ENCODE results near the gene KLHL1.
"Not testable (repeated sequence)": the region's sequence is repeated elsewhere in the genome, so short reads cannot be mapped to it uniquely, and the experiment has no call there.

Gene KLHL1, protein sequence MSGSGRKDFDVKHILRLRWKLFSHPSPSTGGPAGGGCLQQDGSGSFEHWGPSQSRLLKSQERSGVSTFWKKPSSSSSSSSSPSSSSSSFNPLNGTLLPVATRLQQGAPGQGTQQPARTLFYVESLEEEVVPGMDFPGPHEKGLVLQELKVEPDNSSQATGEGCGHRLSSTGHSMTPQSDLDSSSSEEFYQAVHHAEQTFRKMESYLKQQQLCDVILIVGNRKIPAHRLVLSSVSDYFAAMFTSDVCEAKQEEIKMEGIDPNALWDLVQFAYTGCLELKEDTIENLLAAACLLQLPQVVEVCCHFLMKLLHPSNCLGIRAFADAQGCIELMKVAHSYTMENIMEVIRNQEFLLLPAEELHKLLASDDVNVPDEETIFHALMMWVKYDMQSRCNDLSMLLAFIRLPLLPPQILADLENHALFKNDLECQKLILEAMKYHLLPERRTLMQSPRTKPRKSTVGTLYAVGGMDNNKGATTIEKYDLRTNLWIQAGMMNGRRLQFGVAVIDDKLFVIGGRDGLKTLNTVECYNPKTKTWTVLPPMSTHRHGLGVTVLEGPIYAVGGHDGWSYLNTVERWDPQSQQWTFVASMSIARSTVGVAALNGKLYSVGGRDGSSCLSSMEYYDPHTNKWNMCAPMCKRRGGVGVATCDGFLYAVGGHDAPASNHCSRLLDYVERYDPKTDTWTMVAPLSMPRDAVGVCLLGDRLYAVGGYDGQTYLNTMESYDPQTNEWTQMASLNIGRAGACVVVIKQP

GRCh38 chr13:70108356-70109105 is at the start of gene KLHL1:
Gene KLHL1 (minus strand): TSS chr13:70108452. CDS start chr13:70107699, 753 bp downstream.
- DNase-seq, result no peak

GRCh38 chr13:70142658-70143057 is 34.4 kb upstream of the KLHL1 start:
- DNase-seq, result not testable (repeated sequence)

GRCh38 chr13:70128098-70128497 is 19.8 kb upstream of the KLHL1 start:
- DNase-seq, result no peak

DNA sequence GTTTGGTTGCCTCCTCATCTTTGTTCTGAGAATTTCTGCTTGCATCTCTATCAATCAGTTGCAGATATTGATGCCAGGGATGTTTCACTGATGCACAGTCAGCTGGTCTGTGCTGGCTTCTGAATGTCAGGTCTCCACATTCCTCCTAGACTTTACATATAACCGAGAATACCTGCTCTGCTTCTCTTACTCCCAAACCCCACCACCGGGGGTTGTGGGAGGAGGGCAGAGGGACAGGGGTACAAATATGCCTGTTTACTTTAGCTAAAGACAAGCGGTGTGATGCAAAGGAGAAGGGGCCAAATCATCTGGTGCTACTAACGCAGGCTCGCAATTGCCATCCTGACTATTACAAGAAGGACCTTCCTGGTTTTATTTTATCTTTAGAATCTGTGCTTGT is 17.4 kb upstream of the KLHL1 start:
- DNase-seq, result no peak

DNA sequence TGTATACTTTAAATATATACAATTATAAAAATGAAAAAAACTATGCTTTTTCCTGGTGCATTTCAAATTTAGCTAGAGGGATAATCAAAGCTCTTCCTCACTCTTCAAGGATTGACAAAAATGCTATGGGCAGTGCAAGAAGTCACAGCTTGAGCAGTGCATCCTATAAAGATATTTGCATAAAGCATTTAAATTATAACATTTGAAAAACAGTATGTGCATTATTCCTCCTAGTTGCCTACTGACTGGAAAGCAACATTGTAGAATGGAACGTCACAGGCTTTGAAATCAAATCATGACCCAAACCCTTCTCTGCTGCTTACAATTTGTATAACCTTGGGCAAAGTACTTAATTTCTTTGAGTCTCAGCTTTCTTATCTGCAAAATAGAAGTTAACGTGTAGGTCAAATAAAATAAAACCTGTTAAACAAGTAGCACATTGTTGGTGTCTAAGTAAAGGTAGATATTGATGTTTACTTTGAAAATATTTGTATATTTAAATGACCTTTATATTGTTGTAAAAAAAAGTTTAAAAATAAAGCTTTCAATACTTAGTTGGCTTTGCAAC is 9.2 kb upstream of the KLHL1 start:
- DNase-seq, result no peak

DNA sequence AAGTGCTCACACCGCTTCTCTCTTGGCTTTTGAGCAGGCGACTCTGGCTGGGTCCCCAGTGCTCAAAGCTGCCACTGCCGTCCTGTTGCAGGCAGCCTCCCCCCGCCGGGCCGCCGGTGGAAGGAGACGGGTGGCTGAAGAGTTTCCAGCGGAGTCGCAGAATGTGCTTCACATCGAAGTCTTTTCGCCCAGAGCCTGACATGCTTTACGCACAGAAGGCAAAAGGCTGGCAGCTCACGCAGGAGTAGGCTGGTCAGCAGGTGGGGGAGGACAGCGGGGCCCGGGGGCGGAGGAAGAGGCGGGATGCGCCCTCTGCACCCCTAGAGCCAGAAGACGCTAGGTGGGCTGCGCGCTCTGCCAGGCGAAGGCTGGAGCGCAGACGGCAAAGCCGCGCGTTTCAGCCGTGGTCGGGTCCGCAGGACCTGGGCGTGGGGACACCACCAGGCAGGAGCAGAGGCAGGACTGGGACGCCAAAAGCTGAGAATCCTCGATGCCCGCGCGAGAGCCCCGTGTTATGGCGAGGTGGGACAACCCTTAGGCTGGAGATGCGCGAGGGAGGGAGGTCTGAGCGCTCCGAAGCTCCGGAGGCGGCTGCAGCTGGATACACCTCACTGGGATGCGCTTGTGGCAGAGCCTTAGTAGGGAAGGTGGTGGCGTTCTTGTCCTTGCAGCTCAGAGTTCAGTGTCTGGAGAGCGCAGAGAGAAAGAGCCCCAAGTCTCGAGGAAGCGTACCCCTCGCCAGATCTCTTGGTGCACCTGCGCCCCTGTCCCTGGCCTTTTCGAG is 562 bp downstream of the KLHL1 start, which contains the start of gene ATXN8OS:
TSS of gene ATXN8OS (plus strand) at position 329 of the 784 bp plus-strand sequence.
- no peak for DNase-seq

GRCh38 chr13:70107125-70107497 is 1.1 kb downstream of the KLHL1 start:
- DNase-seq, result no peak

DNA sequence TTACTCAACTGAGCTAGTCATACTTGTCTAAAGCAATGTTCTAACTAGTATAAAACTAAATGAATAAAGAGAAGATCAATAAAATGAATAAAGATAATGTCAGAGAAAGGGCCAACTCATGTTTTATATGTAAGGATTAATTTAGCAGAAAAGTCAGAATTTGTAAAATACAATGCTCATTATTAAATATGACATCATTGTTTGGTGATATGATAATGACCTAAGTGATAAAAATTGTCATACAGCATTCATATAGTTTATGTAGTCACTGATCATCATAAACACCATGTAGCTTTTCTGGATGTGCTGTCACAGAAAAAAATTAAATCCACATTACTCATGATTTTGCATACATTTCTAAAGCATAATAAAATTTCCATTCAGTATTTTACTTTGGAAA is 3.8 kb downstream of the KLHL1 start:
- DNase-seq, result no peak

DNA sequence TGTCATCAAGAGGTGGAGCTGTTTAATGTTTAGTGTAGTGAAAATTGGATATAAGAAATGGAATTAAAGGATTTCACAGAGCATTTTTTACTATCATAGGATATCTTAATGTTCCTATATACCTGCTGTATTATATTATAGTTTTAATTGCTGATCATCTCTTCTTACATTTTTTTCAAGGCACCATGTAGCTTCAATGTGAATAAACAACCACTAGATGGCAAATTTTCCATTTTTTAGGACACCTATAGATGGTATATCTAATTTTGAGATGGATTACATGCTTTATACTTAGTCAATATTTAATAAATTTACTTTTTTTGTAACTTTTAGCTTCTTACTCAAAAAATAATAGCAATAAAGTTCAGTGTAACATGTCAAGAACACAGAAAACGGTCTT is 9.6 kb downstream of the KLHL1 start:
- DNase-seq, result no peak

GRCh38 chr13:70090036-70090723 is 18.1 kb downstream of the KLHL1 start:
- no peak for DNase-seq

- DNase-seq, result no peak
Observed at GRCh38 chr13:70088926-70089325, 19.3 kb downstream of the KLHL1 start.

- no peak for DNase-seq
Observed at GRCh38 chr13:70087247-70087646, 21.0 kb downstream of the KLHL1 start.

- DNase-seq, result peak; percentile 20
Observed at GRCh38 chr13:70080012-70080411, 28.2 kb downstream of the KLHL1 start.

DNA sequence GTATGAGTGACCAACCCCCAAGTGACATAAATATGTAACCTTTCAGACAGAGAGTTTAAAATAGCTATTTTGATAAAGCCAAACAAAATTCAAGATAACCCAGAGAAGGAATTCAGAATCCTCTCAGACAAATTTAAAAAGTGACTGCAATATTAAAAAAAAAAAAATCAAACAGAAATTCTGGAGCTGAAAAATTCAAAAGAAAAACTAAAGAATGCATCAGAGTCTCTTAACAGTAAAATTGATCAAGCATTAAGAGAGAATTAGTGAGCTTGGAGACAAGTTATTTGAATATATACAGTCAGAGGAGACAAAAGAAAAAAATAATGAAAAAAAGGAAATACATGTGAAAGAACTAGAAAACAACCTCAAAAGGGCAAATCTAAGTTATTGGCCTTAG is 53.7 kb downstream of the KLHL1 start:
- no peak for DNase-seq

- no peak for DNase-seq
Observed at GRCh38 chr13:70051531-70051930, 56.7 kb downstream of the KLHL1 start.

GRCh38 chr13:70043685-70044084 is 64.6 kb downstream of the KLHL1 start:
- DNase-seq, result no peak

- no peak for DNase-seq
Observed at GRCh38 chr13:70042193-70042592, 66.1 kb downstream of the KLHL1 start.

DNA sequence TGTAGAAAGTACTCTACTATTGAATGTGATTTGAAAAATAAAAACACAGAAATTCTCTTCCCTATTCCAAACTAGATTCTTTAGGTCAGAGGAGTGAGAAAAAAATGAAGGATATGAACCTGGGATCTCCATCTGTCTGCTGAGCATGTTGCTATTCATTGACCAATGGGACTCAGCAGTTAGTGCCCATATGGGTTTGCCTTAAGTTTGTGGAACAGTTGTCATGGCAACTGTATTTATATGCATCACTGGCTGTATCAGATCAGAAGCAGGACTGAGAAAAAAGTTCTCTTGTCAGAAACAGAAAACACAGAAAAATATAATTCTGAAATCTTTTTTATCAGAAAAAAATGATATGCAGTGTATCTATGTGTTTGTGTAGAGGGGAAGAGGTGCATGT is 74.0 kb downstream of the KLHL1 start:
- no peak for DNase-seq

DNA sequence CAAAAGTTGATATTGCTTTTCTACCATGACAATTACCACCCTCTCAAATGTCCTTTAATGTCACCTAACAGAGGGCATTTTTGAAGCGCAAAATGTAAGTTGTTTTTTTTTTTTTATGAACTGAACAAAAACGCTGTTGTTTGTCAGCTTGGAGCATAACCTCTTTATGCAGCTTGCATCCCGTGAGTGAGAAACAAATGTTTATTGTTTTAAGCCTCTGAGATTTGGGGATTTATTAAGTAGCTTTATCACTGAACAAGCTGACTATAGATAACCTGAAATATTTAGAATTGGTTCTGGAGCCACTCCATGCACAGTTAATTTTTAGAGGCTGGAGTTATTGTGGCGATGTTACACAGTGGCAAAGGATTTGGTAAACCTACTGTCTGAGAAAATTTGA is 80.7 kb downstream of the KLHL1 start:
- no peak for DNase-seq

GRCh38 chr13:70023516-70023915 is 84.7 kb downstream of the KLHL1 start:
- no peak for DNase-seq

DNA sequence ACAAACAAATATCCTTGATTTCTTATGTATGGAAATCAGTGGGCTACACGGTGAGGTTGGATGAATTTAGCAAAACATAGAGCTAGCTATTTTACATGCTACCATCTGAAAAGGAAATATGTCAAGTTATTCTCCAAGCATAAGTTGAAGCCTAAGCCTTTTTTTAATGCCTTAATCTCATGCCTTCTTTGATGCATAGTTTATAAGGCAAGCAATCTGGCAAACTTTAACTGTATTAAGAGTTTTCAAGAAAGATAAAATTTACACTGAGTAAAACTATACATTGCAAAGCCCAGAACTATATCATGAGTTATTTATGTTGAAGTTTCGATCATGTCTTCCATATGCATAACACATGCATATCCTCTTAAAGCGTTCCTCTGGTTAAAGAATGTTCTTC is 85.6 kb downstream of the KLHL1 start:
- DNase-seq, result no peak

DNA sequence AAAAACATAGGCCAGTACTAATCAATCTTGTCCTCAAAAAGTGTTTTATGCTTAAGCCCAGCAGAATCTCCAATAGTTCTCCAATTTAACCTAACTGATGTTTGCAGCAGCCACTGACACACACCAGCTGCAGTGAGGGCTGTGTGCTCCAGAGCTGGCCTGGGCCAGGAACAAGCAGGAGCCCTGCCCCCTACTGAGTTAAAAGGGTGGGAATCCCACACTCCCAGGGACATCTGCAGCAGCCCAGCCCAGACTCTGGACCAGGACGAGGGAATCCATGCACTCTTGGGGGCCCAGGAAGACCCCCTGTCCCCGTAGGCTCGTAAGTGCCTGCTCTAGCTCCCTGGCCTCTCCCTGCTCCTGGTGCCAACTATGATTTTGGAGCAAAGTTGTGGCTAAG is 92.1 kb downstream of the KLHL1 start:
- no peak for DNase-seq

All from DMS 273 treated with DMSO at 0.1 percent for 48 hours (cell line).